Measurements from ENCODE around the gene KLF15. TPM values are rescaled to one million over a fixed set of nuclear protein-coding genes. Genes with fewer than 3 reads are reported as not detected.

The KLF15 gene
- total and polyA plus RNA-seq, 2 of the 4 experiments (the other 2 are of a cell fraction) = 0.18 to 0.24 TPM

DNA sequence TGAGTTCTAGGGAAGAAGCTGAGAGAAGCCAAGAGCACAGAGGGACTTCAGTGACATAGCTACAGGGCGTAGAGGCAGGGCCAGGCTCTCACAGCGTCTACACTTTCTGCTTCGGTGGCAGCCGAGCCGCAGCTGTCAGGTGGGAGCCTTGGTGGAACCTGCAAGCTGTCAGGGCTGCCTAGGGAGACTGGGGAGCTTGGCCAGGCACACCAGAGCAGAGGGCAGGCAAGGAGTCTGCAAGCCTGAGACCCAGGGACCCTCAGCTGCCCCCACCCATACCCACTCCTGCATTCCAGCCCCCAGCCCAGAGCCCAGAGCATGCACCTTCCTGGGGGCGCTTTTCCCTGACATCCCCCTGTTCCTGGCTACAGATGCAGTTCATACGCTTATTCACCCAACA, 13.4 kb upstream of the KLF15 start:
- ChIA-PET CTCF (no interaction called here), POLR2A (ENCODE audit: unreplicated experiment) (no interaction called here)
- Histone ChIP-seq H3K27me3 (ENCODE audit: control insufficient read depth, insufficient read depth, low read length) (peaks cover 12% of the 10 kb centered on the region), H3K9ac (ENCODE audit: low read depth, low read length) (no peak overlapping the region), H3K14ac (replicated peaks; ENCODE audit: low read depth, low read length) (no peak overlapping the region), H3K56ac (ENCODE audit: extremely low read depth, insufficient read depth, low read length) (no peak overlapping the region), H3K79me1 (ENCODE audit: low read depth in 1 of 2, low read length in 2 of 2) (no peaks in the 10 kb centered on the region), H4K8ac (ENCODE audit: low read depth in 2 of 2, low read length in 2 of 2) (no peak overlapping the region), H2BK20ac (ENCODE audit: low read depth, low read length) (no peak overlapping the region), H4K5ac (ENCODE audit: low read depth, low read length) (no peak overlapping the region), H3K23ac (ENCODE audit: low read depth, low read length) (no peak overlapping the region), H2AK5ac (ENCODE audit: low read depth, low read length) (no peak overlapping the region), H3K18ac (ENCODE audit: low read depth, low read length) (no peak overlapping the region), H2AFZ (replicated peaks; ENCODE audit: low read length, poor library complexity) (no peak overlapping the region), H3K4me1 (ENCODE audit: control insufficient read depth, insufficient read depth, low read length) (no peaks in the 10 kb centered on the region), H3K4me3 (ENCODE audit: insufficient read depth, low read depth, low read length) (no peak overlapping the region), H3K27ac (ENCODE audit: insufficient read depth, low read length) (no peak overlapping the region), H2AK9ac (replicated peaks; ENCODE audit: low read depth, low read length, poor library complexity) (no peak overlapping the region), H2BK120ac (ENCODE audit: low read depth, low read length) (no peak overlapping the region), H3K4ac (ENCODE audit: low read depth, low read length) (no peak overlapping the region), H4K20me1 (ENCODE audit: insufficient read depth, low read length) (no peaks in the 10 kb centered on the region; the same call in 1 of the 2 replicates), H3K36me3 (ENCODE audit: control insufficient read depth, insufficient read depth, low read length) (no peaks in the 10 kb centered on the region), H4K91ac (ENCODE audit: insufficient read depth, low read depth, low read length) (no peak overlapping the region), H3K4me2 (ENCODE audit: low read depth, low read length) (no peak overlapping the region), H2BK5ac (ENCODE audit: low read depth, low read length, poor library complexity, severe bottlenecking) (no peak overlapping the region), H2BK15ac (ENCODE audit: low read depth, low read length) (no peak overlapping the region), H3K9me1 (ENCODE audit: insufficient read depth, low read length) (no peaks in the 10 kb centered on the region), H3K9me3 (ENCODE audit: control insufficient read depth, insufficient read depth, low read length) (no peaks in the 10 kb centered on the region)
- no peak for ATAC-seq (ENCODE audit: low read depth)
- no TSS peak for BruUV-seq (replicated peaks)
- in situ Hi-C loops (cut with MboI; ENCODE audit: low sequenced_read_pairs) (loop anchor here (10.0 kb wide), 2 partner anchors 116 to 256 kb away; no protein-coding TSS in a partner anchor), intact Hi-C loops (cut with micrococcal nuclease) (no loop called here), dilution Hi-C loops (cut with HindIII; ENCODE audit: low sequenced_read_pairs, unreplicated experiment) (no loop called here)
- 84% methylated on average over 5 of the region's 7 CpGs; no CpG with 5 or more reads in 1 of the 2 experiments for WGBS, 2 experiments (ENCODE audit: extremely low coverage in 2 of 2, insufficient read length in 1 of 2)
- DNase-seq = no peak
- TF ChIP-seq, protein P1, sequence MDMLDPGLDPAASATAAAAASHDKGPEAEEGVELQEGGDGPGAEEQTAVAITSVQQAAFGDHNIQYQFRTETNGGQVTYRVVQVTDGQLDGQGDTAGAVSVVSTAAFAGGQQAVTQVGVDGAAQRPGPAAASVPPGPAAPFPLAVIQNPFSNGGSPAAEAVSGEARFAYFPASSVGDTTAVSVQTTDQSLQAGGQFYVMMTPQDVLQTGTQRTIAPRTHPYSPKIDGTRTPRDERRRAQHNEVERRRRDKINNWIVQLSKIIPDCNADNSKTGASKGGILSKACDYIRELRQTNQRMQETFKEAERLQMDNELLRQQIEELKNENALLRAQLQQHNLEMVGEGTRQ (IDR thresholded peaks at IDR 0.05; ENCODE audit: low read depth, low read length) = no peak
- TF ChIP-seq RCOR1 (IDR thresholded peaks at IDR 0.05; ENCODE audit: insufficient replicate concordance, low read length) (no peak), BHLHE40 (IDR thresholded peaks at IDR 0.05; ENCODE audit: low read depth, low read length) (no peak), FOS (IDR thresholded peaks at IDR 0.05; ENCODE audit: low read depth, low read length) (no peak), MAFK (IDR thresholded peaks at IDR 0.05; ENCODE audit: low read depth, low read length) (no peak), MAZ (IDR thresholded peaks at IDR 0.05; ENCODE audit: borderline replicate concordance, low read depth, low read length) (no peak), CTCF (conservative IDR thresholded peaks at IDR 0.05; ENCODE audit: low read depth, low read length) (no peak), MXI1 (IDR thresholded peaks at IDR 0.05; ENCODE audit: borderline replicate concordance, low read depth, low read length) (no peak), RFX5 (IDR thresholded peaks at IDR 0.05; ENCODE audit: low read depth, low read length) (no peak), SMC3 (IDR thresholded peaks at IDR 0.05; ENCODE audit: low read depth, low read length) (no peak)
